GM18517 (cell line): ENCODE measurements around the gene ITPR3.
A peak's percentile ranks its signal among the peaks of the same experiment; 100 is the strongest.
"Not testable (repeated sequence)": the region's sequence is repeated elsewhere in the genome, so short reads cannot be mapped to it uniquely, and the experiment has no call there.

Source experiments
- ATAC-seq: cut with Tn5 transposase; IDR thresholded peaks from one replicate; pipeline ENCODE4 v1.9.1; 2021; ENCODE audit warnings: mild to moderate bottlenecking, moderate library complexity; ENCODE audit not compliant: unreplicated experiment

The ITPR3 gene

GRCh38 chr6:33590531-33591198, 30.5 kb upstream of the ITPR3 start:
- ATAC-seq, result no peak

- ATAC-seq, result no peak
Measured at GRCh38 chr6:33591424-33592032, 29.6 kb upstream of the ITPR3 start.

DNA sequence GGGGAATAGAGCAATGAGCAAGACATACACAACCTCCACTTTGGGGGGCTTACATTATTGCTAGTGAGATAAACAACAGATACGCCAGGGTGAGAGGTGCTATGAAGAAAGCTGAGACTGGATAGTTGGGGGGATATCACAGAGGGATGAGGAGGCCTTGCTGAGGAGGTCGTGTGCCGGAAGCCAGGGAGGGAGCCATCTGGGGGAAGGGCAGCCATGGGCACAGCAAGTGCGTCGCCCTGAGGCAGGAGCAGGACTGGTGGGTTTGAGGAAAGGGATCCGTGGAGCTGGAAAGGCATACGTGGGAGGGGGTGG, 28.9 kb upstream of the ITPR3 start:
- ATAC-seq, result no peak

GRCh38 chr6:33592595-33593413, 28.3 kb upstream of the ITPR3 start:
- ATAC-seq, result peak; percentile 40

- no peak for ATAC-seq
Measured at GRCh38 chr6:33593414-33593727, 27.8 kb upstream of the ITPR3 start.

- no peak for ATAC-seq
Measured at GRCh38 chr6:33595001-33595846, 25.9 kb upstream of the ITPR3 start.

DNA sequence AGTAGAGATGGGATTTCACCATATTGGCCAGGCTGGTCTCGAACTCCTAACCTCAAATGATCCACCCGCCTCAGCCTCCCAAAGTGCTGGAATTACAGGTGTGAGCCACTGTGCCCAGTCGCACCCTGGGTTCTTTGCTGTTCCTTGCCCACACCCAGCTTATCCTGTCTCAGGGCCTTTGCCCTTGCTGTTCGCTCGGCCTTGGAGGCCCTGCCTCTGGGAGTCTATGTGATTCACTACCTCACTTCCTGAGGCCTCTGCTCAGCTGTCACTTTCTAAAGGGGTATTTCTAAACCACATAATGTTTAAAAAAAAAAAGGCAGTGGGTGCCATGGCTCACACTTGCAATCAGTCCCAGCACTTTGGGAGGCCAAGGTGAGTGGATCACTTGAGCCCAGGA, 24.2 kb upstream of the ITPR3 start:
- not testable (repeated sequence) for ATAC-seq

- no peak for ATAC-seq
Measured at GRCh38 chr6:33597551-33598322, 23.4 kb upstream of the ITPR3 start.

DNA sequence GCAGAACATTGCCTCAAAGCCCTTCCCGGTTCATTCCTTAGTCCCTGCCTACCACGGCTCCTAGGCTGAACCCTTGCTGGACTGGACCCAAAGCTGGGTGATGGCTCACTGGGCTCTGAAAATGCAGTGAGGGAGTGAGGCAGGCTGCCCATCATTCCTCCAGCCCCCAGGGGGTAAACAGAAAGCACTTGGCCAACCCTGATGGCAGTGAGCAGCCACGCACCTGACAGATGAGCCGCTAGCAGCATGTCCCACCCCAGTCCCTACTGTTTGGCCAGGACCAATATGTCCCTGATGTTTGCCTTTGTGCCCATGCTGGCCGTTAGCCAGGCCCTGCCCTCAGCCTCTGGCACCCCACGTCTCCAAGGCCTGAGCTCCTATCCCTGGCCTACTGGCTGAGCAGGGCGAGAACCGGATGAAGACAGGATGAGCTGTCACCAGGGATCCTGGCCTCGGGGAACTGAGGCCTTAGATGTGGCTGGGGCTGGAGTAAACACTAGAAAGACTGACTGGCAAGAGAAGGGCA, 21.6 kb upstream of the ITPR3 start:
- ATAC-seq, result no peak

DNA sequence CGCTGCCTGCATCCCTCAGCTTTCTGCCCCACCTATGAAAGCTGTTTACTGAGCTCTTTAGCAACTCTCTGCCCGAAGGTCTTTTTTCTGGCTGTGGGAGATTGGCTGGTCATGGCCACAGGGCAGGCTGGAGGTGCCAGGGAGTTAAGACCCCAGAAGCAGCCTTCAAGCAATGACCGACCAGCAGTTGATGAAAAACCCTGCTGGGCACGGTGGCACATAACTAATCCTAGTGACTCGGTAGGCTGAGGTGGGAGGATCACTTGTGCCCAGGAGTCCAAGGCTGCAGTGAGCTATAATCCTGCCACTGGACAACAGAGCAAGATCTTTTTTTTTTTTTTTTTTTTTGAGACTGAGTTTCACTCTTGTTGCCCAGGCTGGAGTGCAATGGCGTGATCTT, 20.4 kb upstream of the ITPR3 start:
- ATAC-seq, result no peak

- ATAC-seq, result no peak
Measured at GRCh38 chr6:33602180-33602579, 18.9 kb upstream of the ITPR3 start.

- ATAC-seq, result no peak
Measured at GRCh38 chr6:33604941-33605854, 15.9 kb upstream of the ITPR3 start.

GRCh38 chr6:33606642-33607041, 14.5 kb upstream of the ITPR3 start:
- no peak for ATAC-seq

DNA sequence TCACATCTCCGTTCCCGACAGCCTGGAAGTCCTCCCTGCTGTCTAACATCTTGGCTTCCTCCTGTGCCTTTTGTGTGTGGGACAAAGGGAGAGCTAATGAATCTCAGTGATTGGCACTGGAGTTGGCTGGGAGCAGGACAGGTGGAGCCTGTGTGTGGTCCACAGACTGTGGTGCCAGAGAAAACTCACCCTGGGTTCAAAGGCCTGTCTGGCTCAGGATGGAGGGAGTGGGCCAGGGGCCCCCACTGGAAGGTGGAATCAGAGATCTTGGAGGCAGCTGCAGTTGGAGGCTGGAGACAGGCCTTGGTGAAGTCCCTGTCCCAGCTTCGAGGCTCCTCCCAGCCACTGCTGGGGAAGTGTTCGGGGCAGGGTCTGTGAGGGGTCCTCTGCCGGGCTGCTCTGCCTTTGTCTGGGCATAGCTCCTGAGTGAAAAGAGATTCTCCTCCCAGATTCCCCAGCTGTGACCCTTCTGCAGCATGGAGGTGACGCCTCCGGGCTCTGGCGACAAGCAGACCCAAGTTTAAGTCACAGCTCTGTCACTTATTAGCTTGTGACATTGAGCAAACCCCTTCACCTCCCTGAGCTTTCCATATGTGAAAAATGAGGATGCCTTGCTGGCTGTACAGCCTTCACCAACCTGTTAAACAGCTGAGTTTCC, 13.9 kb upstream of the ITPR3 start:
- no peak for ATAC-seq

GRCh38 chr6:33607784-33608161, 13.3 kb upstream of the ITPR3 start:
- no peak for ATAC-seq

DNA sequence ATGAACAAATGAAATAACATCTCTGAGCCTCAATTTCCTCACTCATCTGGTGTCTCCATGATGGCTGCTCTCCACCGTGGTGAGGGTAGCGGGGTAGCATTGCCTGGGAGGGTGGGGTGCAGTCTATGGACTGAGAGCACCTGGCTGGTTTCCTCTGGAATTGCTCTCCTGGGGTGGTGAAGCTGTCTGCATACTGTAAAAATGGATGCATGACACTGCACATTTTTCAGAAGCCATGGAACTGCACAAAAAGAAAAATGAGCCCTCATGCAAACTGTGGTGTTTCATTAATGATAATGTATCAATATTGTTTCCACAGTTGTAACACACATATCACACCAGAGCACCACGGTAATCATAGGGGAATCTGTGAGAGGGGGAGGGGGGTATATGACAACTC, 12.1 kb upstream of the ITPR3 start:
- no peak for ATAC-seq

DNA sequence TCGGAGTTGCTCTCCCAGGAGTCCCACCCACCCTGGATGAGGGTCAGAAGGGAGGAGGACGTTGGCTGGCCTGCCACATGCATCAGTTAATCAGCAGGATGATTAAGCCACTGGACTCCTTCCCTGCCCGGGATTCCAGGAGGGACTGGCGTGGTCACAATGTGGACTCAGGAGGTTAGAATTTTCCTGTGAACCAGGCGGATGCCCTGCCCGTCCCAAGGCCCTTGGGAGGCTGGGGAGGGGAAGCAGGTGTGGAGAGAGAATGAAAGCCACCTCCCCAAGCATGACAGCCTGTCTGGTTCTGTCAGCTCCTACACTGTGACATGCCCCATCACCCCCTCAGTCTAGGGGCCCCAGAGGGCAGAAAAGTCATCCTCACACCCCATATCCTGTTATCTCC, 11.6 kb upstream of the ITPR3 start:
- no peak for ATAC-seq

DNA sequence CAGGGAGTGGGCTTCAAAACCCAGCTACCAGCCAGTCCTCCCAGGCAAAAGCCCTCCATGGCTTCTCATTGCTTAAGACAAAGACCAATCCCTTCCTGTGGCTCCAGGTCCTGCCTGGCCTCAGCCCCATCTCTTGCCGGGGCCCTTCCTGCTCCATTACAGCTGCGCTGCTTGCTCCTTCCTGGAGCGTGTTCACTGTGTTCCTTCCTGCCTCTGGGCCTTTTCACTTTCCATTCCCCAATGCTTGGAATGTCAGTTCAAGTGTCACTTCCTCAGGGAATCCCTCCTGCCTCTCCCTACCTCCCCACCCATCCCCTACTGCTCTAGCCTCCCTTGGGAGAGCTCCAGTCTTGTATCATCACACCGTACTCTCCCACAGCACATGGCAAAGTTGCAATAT, 11.1 kb upstream of the ITPR3 start:
- no peak for ATAC-seq
